SU-DHL-6 (cell line): ENCODE measurements around the gene ZFP36.
A peak's percentile ranks its signal among the peaks of the same experiment; 100 is the strongest.

ENCODE experiments used
- H2AFZ ChIP-seq: fragments of 200-600 bp; sonication (generic); 2 replicates; pipeline ENCODE4 v1.6.1; 2014; ENCODE audit warnings: low read depth, mild to moderate bottlenecking, moderate library complexity, mixed read lengths, antibody characterized with exemption, low read length; ENCODE audit not compliant: severe bottlenecking
- H3F3A ChIP-seq: fragments of 200-600 bp; shearing (Covaris generic); 2 replicates; pipeline ENCODE4 v1.6.0; 2016; ENCODE audit warnings: antibody characterized with exemption, mild to moderate bottlenecking; ENCODE audit not compliant: insufficient read depth
- H3K27ac ChIP-seq: fragments of 200-600 bp; sonication (generic); 2 replicates; pipeline ENCODE4 v1.5.1; 2016; ENCODE audit warnings: low read depth, mild to moderate bottlenecking, low read length, moderate library complexity, mixed read lengths
- H3K27me3 ChIP-seq: fragments of 200-600 bp; sonication (generic), shearing (Covaris generic); 2 replicates; pipeline ENCODE4 v1.6.0; 2014; ENCODE audit warnings: mild to moderate bottlenecking, low read length
- H3K36me3 ChIP-seq: fragments of 200-600 bp; sonication (generic); 2 replicates; pipeline ENCODE4 v1.6.1; 2014; ENCODE audit warnings: mild to moderate bottlenecking, low read length, mixed read lengths
- H3K4me2 ChIP-seq: fragments of 300-600, 200-600 bp; shearing (Covaris generic), sonication (generic); 2 replicates; pipeline ENCODE4 v1.6.0; 2014; ENCODE audit warnings: low read length, low read depth, mild to moderate bottlenecking; ENCODE audit not compliant: poor library complexity, severe bottlenecking
- H3K4me3 ChIP-seq: fragments of 200-600 bp; sonication (generic); 2 replicates; pipeline ENCODE4 v1.5.1; 2014; ENCODE audit warnings: antibody characterized with exemption, low read length, mild to moderate bottlenecking, mixed read lengths; ENCODE audit not compliant: insufficient read depth, poor library complexity, severe bottlenecking
- H3K79me2 ChIP-seq: fragments of 200-600 bp; sonication (generic); 2 replicates; pipeline ENCODE4 v1.6.1; 2014; ENCODE audit warnings: mild to moderate bottlenecking, low read length, moderate library complexity; ENCODE audit not compliant: insufficient read depth
- H3K9ac ChIP-seq: fragments of 200-600 bp; sonication (generic); 2 replicates; pipeline ENCODE4 v1.7.0; 2014; ENCODE audit warnings: mild to moderate bottlenecking, low read length
- H3K9me2 ChIP-seq: fragments of 200-600 bp; sonication (generic); replicated peaks from 2 replicates; pipeline ENCODE4 v1.6.1; 2014; ENCODE audit warnings: low read length; ENCODE audit not compliant: insufficient read depth
- H3K9me3 ChIP-seq: fragments of 200-600 bp; sonication (generic); 2 replicates; pipeline ENCODE4 v1.6.1; 2014; ENCODE audit warnings: low read length, mixed read lengths; ENCODE audit not compliant: insufficient read depth
- H4K20me1 ChIP-seq: fragments of 200-600 bp; sonication (generic); 2 replicates; pipeline ENCODE4 v1.6.1; 2014; ENCODE audit warnings: low read depth, mild to moderate bottlenecking, antibody characterized with exemption, low read length, moderate library complexity, mixed read lengths
- CTCF ChIP-seq: fragments of 200-600 bp; sonication (generic); IDR thresholded peaks from one replicate; pipeline ENCODE4 v1.5.1; 2017; ENCODE audit warnings: antibody characterized with exemption, mild to moderate bottlenecking, low read length, moderate library complexity; ENCODE audit not compliant: insufficient read depth, poor library complexity, severe bottlenecking
- EZH2phosphoT487 ChIP-seq: fragments of 200-600 bp; sonication (generic), shearing (Covaris generic); conservative IDR thresholded peaks from 2 replicates; pipeline ENCODE4 v1.6.1; 2018; ENCODE audit warnings: mild to moderate bottlenecking, antibody characterized with exemption, low read length, moderate library complexity, mixed read lengths

Gene ZFP36

DNA sequence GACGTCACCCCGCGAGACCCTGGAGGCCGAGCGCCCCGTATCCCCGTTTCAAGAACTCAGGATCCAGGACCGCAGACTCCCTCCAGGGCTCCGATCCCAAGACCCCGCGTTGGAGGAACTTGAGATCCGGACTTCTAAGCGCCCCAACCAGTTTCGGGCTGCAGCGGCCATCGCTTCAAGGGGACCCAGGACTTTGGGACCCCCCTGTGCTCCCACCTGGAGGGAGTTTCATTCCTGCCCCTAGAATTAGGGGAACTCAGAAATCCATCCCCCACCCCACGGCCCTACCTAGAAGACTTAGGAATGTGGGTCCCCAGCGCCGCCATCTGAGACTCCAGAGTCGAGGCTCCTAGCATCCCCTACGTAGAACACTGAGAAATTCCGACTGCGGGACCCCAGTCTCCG, 6.2 kb downstream of the ZFP36 start:
- peak overlapping the region; percentile 100 for H3K9ac ChIP-seq
- TF ChIP-seq CTCF (no peak), EZH2phosphoT487 (no peak)
- H3K4me2 ChIP-seq = peak overlapping the region; percentile 91
- H3F3A ChIP-seq = peaks cover 35% of the 10 kb centered on the region
- H3K4me3 ChIP-seq = peak overlapping the region; percentile 100
- peak overlapping the region; percentile 73 for H2AFZ ChIP-seq
- no peaks in the 10 kb centered on the region for H3K9me3 ChIP-seq
- H3K79me2 ChIP-seq = peaks cover 22% of the 10 kb centered on the region
- H3K27ac ChIP-seq = peak overlapping the region; percentile 83
- H4K20me1 ChIP-seq = no peaks in the 10 kb centered on the region
- H3K36me3 ChIP-seq = no peaks in the 10 kb centered on the region
- no peaks in the 10 kb centered on the region for H3K27me3 ChIP-seq
- H3K9me2 ChIP-seq = no peaks in the 10 kb centered on the region

- Histone ChIP-seq H3K27ac (peak overlapping the region; percentile 83), H3K79me2 (peaks cover 17% of the 10 kb centered on the region), H3K27me3 (no peaks in the 10 kb centered on the region), H3K9me2 (no peaks in the 10 kb centered on the region), H4K20me1 (no peaks in the 10 kb centered on the region), H3K9me3 (no peaks in the 10 kb centered on the region), H3K4me3 (peak overlapping the region; percentile 100), H3F3A (peaks cover 34% of the 10 kb centered on the region), H3K4me2 (peak overlapping the region; percentile 91), H3K36me3 (no peaks in the 10 kb centered on the region), H3K9ac (peak overlapping the region; percentile 100), H2AFZ (peak overlapping the region; percentile 73)
- no peak for TF ChIP-seq EZH2phosphoT487
- no peak for TF ChIP-seq CTCF
These were observed 6.7 kb downstream of the ZFP36 start for GRCh38 chr19:39413272-39413910.

DNA sequence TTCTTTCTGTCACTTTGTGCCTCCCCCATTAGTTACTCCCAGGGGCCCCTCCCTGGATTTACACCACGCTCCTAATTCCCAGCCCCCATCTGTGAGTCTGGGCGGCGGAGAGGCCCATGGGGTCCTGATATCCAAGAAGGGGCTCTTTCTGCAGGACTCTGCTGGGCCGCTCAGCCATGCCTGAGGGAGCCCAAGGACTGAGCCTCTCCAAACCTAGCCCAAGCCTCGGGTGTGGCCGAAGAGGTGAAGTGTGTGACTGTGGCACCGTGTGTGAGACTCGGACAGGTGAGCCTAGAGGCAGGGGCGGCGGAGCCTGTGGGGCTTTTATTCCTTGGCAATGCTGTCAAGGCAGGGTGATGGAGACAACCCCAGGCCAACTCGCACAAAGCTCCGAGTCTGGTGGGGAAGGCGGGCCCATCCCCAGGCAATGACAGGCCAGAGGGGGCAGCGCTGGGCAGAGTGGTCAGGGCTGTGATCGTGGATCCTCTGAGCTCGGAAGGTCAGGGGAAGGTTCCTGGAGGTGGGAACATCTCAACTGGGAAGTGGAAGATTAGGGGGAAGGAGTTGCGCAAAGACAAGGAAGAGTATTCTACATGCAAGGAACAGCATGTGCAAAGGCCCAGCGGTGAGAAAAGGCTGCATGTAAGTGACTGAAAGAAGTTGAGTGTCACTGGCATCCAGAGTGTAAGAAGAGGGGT, 7.4 kb downstream of the ZFP36 start:
- H3K4me3 ChIP-seq = peak overlapping the region; percentile 100
- H4K20me1 ChIP-seq = no peaks in the 10 kb centered on the region
- peak overlapping the region; percentile 91 for H3K4me2 ChIP-seq
- no peaks in the 10 kb centered on the region for H3K36me3 ChIP-seq
- no peaks in the 10 kb centered on the region for H3K9me3 ChIP-seq
- peaks cover 11% of the 10 kb centered on the region for H3K79me2 ChIP-seq
- H3F3A ChIP-seq = peaks cover 27% of the 10 kb centered on the region
- H3K9me2 ChIP-seq = no peaks in the 10 kb centered on the region
- H3K27me3 ChIP-seq = no peaks in the 10 kb centered on the region
- TF ChIP-seq CTCF (no peak), EZH2phosphoT487 (no peak)
- H2AFZ ChIP-seq = no peak overlapping the region
- H3K9ac ChIP-seq = peak overlapping the region; percentile 100
- peak overlapping the region; percentile 83 for H3K27ac ChIP-seq
